Neutrophil (primary cell): ENCODE measurements around the gene SLK.

ENCODE experiments used
- H3K27ac ChIP-seq: fragments of 200-600 bp; sonication (generic); 2 replicates; pipeline ENCODE4 v1.5.1; 2016; ENCODE audit warnings: mild to moderate bottlenecking, moderate library complexity
- H3K27me3 ChIP-seq: fragments of 200-600 bp; sonication (generic); 2 replicates; pipeline ENCODE4 v1.6.0; 2016; ENCODE audit warnings: mild to moderate bottlenecking
- H3K36me3 ChIP-seq: fragments of 200-600 bp; sonication (generic); 2 replicates; pipeline ENCODE4 v1.5.1; 2017
- H3K4me1 ChIP-seq, 2 experiments: fragments of 200-600 bp in 1 of 2; sonication (generic) in 1 of 2; 1 replicate in 1 of 2; 2 replicates in 1 of 2; pipeline versions ENCODE4 v1.5.1 to v1.6.1; 2013 to 2016; ENCODE audit warnings: low read depth in 1 of 2, low read length in 1 of 2, mild to moderate bottlenecking in 1 of 2, moderate library complexity in 1 of 2; ENCODE audit not compliant: control insufficient read depth in 1 of 2, insufficient read depth in 1 of 2
- H3K4me3 ChIP-seq, 2 experiments: fragments of 200-600 bp in 1 of 2; sonication (generic) in 1 of 2; 1 replicate in 1 of 2; 2 replicates in 1 of 2; pipeline ENCODE4 v1.5.1; 2013 to 2016; ENCODE audit warnings: low read depth in 1 of 2, low read length in 1 of 2, mild to moderate bottlenecking in 1 of 2, moderate library complexity in 1 of 2
- H3K9me3 ChIP-seq: fragments of 200-600 bp; sonication (generic); 2 replicates; pipeline ENCODE4 v1.5.1; 2016
- TF ChIP-seq, protein P1 (sequence below): fragments of 200-600 bp; sonication (generic); IDR thresholded peaks from 2 replicates; pipeline ENCODE4 v1.5.1; 2016; ENCODE audit warnings: antibody characterized with exemption

Gene SLK

DNA sequence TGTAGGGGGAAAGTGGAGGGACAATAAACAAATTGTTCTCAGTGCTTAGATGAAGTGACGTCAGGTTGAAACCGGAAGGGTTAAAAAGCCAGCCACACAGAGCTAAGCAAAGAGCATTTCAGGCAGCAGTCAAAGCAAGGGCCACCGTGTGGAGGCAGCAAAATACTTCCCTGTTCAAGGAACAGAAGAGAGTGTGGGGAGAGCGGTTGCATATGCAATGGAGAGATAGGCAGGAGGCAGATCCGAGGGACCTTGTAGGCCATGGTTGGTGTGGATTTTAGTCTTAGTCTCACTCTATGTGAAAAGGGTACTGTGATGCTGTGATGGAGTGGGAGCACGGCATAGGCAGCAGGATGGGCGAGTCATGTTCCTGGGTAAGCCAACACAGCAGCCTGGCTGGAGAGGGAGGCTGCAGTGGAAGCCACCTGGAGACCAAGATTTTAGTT is 45.2 kb upstream of the SLK start:
- no peaks in the 10 kb centered on the region for H3K27me3 ChIP-seq

DNA sequence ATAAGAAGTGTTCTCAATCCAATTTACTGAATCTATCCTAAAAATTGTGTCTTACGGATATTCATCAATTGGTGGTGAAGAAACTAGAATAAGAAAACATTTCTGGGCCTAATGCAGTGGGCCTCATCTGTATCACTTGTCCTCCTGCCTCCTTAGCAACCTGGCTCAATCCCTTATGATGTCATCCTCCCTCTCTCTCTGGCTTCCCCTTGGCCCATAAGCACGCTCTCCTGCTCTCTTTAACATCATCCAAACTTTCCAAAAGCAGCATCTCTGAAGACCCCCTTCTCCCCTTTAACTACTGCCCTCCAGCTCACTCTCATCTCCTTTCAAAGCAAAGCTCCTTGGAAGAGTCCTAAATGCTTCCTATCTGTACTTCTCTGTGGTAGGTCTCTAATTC is 44.3 kb upstream of the SLK start:
- TF ChIP-seq, protein P1, sequence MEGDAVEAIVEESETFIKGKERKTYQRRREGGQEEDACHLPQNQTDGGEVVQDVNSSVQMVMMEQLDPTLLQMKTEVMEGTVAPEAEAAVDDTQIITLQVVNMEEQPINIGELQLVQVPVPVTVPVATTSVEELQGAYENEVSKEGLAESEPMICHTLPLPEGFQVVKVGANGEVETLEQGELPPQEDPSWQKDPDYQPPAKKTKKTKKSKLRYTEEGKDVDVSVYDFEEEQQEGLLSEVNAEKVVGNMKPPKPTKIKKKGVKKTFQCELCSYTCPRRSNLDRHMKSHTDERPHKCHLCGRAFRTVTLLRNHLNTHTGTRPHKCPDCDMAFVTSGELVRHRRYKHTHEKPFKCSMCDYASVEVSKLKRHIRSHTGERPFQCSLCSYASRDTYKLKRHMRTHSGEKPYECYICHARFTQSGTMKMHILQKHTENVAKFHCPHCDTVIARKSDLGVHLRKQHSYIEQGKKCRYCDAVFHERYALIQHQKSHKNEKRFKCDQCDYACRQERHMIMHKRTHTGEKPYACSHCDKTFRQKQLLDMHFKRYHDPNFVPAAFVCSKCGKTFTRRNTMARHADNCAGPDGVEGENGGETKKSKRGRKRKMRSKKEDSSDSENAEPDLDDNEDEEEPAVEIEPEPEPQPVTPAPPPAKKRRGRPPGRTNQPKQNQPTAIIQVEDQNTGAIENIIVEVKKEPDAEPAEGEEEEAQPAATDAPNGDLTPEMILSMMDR, result no peak

More for the DNA sequence above, 45.2 kb upstream of the SLK start:
- no peaks in the 10 kb centered on the region for H3K36me3 ChIP-seq
- TF ChIP-seq, protein P1, result no peak
- H3K27ac ChIP-seq, result no peak overlapping the region
- H3K9me3 ChIP-seq, result no peaks in the 10 kb centered on the region
- H3K4me3 ChIP-seq, result no peak overlapping the region
- H3K4me1 ChIP-seq, result peaks cover 17% of the 10 kb centered on the region in 2 experiments

DNA sequence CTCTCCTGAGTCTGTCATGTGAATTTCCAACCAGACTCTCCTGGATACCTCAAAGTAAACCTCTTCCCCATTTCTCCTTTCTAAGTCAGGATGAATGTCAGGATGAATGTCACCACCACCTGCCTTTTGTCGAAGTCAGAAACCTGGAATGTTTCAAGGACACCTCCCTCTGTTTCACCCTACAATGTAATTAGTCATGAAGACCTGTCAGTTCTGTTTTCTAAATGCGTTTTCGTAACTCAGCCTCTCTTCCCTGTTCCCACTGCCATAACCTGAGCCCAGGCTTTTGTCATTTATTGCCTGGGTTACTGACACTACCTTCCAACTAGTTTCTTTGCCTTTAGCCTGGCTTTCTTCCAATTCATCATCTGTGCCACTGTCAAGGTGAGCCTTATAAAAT is 43.4 kb upstream of the SLK start:
- no peaks in the 10 kb centered on the region for H3K9me3 ChIP-seq
- peaks cover 5% of the 10 kb centered on the region in 2 experiments for H3K4me1 ChIP-seq
- H3K27ac ChIP-seq, result no peak overlapping the region
- TF ChIP-seq, protein P1, result no peak
- no peaks in the 10 kb centered on the region for H3K36me3 ChIP-seq
- H3K27me3 ChIP-seq, result no peaks in the 10 kb centered on the region
- no peak overlapping the region for H3K4me3 ChIP-seq

More for the DNA sequence above, 44.3 kb upstream of the SLK start:
- H3K4me1 ChIP-seq, result peaks cover 8% of the 10 kb centered on the region in 2 experiments
- H3K36me3 ChIP-seq, result no peaks in the 10 kb centered on the region
- H3K27me3 ChIP-seq, result no peaks in the 10 kb centered on the region
- H3K4me3 ChIP-seq, result no peak overlapping the region
- H3K27ac ChIP-seq, result no peak overlapping the region
- no peaks in the 10 kb centered on the region for H3K9me3 ChIP-seq

DNA sequence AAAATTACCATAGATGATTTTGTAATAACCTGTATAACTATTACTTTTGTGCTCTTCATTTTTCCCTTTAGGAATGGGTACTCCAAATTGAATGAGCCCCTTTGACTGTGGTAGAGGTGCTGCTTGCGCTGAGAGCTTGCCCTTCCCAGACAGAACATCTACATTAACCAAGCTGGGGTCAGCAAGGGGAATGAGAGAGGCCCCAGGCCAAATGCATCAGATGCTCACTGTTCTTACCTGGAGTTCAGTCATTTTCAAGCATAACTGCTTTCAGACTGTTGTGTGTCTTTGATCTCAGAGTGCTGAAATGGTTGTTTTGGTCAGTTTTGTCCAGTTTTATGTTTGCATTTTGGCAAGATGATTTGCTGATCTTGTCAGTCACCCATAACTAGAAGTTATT is 41.3 kb upstream of the SLK start:
- no peaks in the 10 kb centered on the region for H3K27me3 ChIP-seq
- no peaks in the 10 kb centered on the region for H3K9me3 ChIP-seq
- TF ChIP-seq, protein P1, result no peak
- no peaks in the 10 kb centered on the region for H3K36me3 ChIP-seq
- no peak overlapping the region for H3K27ac ChIP-seq
- no peaks in the 10 kb centered on the region for H3K4me1 ChIP-seq
- no peak overlapping the region for H3K4me3 ChIP-seq

DNA sequence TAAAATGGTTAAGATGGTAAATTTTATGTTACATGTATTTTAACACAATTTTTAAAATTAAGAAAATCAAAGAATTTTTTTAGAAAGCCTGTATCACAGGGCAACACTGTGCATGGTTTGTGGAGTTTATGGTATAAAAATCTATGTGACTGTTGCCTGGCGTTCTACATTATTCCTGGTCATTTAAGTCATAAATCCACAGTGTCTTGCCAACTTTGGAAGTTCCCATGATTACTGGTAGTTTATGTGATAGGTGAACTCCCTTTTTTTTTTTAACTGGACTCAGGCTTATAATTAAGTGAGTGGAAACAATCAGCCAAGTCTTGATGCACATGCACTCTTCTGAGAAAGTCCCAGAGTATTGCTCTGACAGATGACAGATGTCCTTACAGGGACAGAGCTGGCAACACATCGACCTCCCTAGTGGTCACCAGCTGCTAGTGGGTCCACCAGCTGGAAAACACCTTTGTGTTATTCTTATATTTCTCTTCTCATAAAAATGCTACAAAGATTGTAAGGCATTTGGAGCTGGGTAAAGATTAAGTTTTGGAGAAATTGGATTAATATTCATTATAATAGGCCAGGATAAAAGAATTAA is 40.1 kb upstream of the SLK start:
- Histone ChIP-seq H3K9me3 (no peaks in the 10 kb centered on the region), H3K27me3 (no peaks in the 10 kb centered on the region), H3K36me3 (no peaks in the 10 kb centered on the region), H3K27ac (no peak overlapping the region), H3K4me1 (no peaks in the 10 kb centered on the region), H3K4me3 (no peak overlapping the region)
- TF ChIP-seq, protein P1, result no peak
